Stimulated activated CD4-positive, alpha-beta T cell treated with anti-CD3 and anti-CD28 coated beads, Interleukin-2, amount 100 ng/mL, for 24 hours (primary cell): ENCODE data around the gene ALDH1B1.
"Not testable (repeated sequence)": the region's sequence is repeated elsewhere in the genome, so short reads cannot be mapped to it uniquely, and the experiment has no call there.

Experiments used
- DNase-seq, 2 donors: peaks; one replicate each; pipeline ENCODE4 v3.0.0-alpha.2; 2020

ALDH1B1 gene

GRCh38 chr9:38388283-38389223 lies 3.9 kb upstream of the ALDH1B1 start:
- DNase-seq, result no peak

- DNase-seq, result no peak
Observed at GRCh38 chr9:38389313-38389712, 3.2 kb upstream of the ALDH1B1 start.

DNA sequence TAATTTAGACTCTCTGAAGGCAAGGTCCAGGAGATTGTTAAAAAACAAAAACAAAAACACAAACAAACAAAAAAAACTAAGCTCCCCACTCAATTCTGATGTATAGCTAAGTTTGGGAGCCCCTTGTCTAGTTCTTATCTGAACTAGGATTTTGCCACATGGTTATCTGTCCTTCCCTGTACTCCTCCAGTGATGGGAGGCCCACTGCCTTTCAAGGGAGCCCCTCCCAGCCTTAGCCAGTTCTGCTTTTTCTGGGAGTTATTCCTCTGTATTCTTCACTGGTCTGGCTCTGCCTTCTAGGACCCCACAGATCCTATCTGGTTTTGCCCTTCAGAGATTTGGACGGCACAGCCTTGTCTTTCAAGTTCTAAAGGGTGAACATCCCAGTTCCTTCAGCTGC lies 2.1 kb upstream of the ALDH1B1 start:
- DNase-seq, result no peak

GRCh38 chr9:38390851-38391250 lies 1.7 kb upstream of the ALDH1B1 start:
- no peak for DNase-seq

- DNase-seq, result no peak
Observed at GRCh38 chr9:38391278-38392118, 1.0 kb upstream of the ALDH1B1 start.

DNA sequence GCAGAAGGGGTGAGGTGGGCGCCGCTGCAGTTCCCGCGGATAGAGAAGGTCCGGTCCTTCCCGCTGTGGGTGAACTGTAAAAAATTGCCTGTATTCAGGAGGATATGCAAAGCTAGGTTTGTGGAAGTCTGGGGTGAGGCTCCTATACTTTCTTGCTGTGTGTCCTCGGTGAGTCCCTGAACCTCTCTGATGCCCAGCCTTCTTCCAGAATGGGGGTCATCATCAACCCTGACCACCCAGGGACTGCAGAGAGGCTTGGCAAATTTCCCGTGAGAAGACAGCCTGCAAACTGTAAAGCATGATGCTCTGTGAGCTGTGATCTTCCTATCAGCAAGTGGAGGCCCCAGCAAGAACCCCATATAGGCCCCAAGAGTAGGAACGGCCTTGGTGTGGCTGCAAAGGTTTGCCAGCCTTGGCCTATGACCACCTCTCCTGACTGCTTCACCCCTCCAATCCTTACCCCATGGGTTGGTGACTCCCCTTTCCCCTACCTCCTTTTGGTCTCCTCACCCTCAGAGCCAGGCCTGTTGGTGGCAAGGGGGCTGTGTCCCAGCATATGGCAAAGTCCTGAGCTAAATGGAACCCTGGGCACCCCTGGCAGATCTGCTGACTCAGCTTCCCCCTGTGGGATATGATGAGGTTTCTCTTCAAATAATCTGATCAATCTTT lies 760 bp downstream of the ALDH1B1 start:
- peak in 1 of 2 donors; percentile 12 for DNase-seq

DNA sequence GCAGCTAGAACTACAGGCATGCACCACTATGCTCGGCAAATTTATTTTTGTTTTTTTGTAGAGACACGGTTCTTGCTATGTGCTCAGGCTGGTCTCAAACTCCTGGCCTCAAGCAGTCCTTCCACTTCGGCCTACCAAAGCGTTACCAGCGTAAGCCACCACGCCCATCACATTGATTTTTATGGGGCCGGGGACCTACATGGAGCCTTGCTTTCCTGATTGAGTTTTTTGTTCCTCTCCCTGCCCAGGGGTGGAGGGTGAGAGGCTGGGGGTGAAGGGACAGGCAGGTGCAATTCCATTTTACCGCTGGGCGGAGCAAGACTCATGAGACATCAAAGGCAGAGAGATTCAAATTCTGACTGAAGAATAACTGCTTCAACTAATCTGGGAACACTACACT lies 1.9 kb downstream of the ALDH1B1 start:
- no peak for DNase-seq

DNA sequence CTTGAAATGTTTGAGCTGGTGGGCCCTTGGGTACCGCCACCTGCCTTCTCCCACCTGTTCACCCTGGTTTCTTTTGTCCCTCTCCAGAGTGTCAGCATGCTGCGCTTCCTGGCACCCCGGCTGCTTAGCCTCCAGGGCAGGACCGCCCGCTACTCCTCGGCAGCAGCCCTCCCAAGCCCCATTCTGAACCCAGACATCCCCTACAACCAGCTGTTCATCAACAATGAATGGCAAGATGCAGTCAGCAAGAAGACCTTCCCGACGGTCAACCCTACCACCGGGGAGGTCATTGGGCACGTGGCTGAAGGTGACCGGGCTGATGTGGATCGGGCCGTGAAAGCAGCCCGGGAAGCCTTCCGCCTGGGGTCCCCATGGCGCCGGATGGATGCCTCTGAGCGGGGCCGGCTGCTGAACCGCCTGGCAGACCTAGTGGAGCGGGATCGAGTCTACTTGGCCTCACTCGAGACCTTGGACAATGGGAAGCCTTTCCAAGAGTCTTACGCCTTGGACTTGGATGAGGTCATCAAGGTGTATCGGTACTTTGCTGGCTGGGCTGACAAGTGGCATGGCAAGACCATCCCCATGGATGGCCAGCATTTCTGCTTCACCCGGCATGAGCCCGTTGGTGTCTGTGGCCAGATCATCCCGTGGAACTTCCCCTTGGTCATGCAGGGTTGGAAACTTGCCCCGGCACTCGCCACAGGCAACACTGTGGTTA lies 3.3 kb downstream of the ALDH1B1 start:
- DNase-seq, result no peak

GRCh38 chr9:38396371-38396671 lies 3.8 kb downstream of the ALDH1B1 start:
- DNase-seq, result no peak

DNA sequence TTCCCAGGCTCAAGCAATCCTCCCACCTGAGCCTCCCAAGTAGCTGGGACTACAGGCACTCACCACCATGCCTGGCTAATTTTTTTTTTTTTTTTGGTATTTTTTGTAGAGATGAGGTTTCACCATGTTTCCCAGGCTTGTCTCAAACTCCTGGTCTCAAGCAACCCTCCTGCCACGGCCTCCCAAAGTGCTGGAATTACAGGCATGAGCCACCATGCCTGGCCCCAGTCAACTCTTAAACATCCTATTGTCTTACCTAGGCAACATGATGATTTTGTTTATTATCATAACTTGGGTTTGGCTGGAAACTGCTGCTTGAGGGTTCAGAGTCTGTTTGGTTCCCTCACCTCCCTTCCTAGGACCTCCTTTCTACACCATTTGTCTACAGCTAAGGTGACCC lies 6.7 kb downstream of the ALDH1B1 start:
- DNase-seq, result not testable (repeated sequence)

DNA sequence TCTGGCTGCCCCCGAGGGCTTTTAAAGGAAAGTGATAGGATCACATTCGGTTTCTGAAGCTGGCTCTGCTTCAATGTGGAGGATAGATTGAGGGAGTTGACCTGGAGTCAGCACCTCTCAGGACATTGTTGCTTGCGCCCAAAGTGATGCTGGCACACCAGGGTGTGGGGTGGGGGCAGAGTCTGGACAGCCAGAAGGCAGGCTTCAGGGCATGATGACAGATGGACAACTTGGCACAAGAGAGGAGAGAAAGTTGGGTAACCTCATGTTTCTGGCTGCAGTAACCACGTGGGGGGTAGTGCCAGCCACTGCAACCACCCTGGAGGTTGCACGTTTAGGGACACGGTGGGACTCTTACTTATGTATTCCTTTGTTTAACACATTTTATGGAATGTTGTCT lies 9.5 kb downstream of the ALDH1B1 start:
- no peak for DNase-seq

DNA sequence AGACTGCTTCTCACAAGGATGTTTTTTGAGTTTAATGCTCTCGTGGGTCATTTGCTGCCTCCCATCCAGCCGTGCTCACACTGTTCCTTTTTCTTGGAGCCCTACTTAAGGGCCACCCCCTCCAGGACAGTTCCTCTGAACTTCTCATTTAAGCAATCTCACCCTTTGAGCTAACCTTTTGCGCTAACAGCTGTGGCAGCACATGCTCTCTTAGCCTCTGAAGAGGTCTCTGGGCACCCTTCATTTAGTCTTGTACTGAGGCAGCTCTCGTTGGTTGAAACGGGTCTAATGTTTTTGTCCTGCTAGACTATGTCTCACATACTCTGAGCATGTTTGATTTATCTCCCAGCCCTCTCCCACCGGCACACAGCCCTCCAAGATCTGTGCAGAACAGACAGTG lies 11.8 kb downstream of the ALDH1B1 start:
- DNase-seq, result no peak

- no peak for DNase-seq
Observed at GRCh38 chr9:38405785-38406184, 13.3 kb downstream of the ALDH1B1 start.

DNA sequence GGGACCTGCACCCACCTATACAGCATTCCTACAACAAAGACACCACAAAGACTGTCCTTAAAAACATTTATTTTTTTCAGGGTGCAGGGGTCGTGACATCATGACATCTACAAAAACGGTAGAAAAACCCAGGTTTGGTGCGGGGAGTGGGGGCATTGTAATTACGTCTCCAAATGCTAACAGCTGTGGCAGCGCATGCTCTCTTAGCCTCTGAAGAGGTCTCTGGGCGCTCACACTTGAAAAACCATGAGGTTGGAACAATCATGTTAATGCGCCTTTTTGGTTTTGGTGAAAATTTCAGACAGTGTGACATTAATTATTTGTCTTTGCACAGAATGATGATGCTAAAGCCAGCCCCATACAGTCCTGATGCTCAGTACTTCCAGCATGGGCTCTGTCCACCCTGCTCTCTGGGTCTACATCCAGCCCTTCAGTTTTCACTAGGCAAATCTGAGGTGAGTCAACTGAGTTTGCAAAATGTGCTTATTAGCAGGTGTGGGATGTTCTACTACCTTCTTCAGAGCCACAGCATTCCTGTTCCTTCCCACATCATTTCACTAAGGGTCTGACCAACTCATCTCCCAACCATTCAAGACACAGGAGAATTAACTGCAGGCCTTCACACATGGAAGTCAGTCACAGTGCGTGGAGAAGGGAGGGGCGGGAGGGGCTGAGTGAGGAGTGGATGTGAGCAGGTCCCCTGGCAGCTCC lies 14.1 kb downstream of the ALDH1B1 start:
- no peak for DNase-seq

- no peak for DNase-seq
Observed at GRCh38 chr9:38408719-38409118, 16.2 kb downstream of the ALDH1B1 start.

- DNase-seq, result no peak
Observed at GRCh38 chr9:38412751-38413150, 20.2 kb downstream of the ALDH1B1 start.

DNA sequence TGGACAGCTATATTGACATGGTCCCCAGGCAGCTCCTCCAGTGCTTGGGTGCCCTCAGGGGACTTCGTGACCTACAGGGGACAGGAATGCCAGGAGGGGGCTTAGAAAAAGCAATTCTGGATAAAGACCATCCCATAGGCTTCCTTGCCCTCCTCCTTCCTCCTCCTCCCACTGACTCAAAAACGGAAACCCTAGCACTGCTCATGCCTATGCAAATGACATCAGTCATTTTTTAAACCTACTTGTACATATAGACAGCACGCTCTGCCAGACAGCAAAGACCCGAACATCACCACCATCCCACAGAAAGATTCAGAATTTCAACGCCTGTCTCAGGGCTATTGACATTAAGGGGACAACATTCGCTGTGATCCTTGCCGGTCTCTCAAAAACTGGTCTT lies 20.8 kb downstream of the ALDH1B1 start:
- no peak for DNase-seq

- no peak for DNase-seq
Observed at GRCh38 chr9:38414040-38414723, 21.7 kb downstream of the ALDH1B1 start.

- no peak for DNase-seq
Observed at GRCh38 chr9:38415856-38416255, 23.4 kb downstream of the ALDH1B1 start.

GRCh38 chr9:38416461-38416860 lies 24.0 kb downstream of the ALDH1B1 start:
- no peak for DNase-seq
